GM12801 (cell line): ENCODE measurements around the gene MDFIC.

Source experiments
- CTCF ChIP-seq: IDR thresholded peaks from one replicate; pipeline ENCODE4 v1.5.1; 2011; ENCODE audit warnings: control low read depth; ENCODE audit not compliant: insufficient read length; ENCODE audit errors: extremely low read depth

Gene MDFIC

GRCh38 chr7:114890561-114890960 is 31.3 kb upstream of the MDFIC start:
- TF ChIP-seq CTCF, result no peak

GRCh38 chr7:114900127-114900526 is 21.8 kb upstream of the MDFIC start:
- TF ChIP-seq CTCF, result no peak

DNA sequence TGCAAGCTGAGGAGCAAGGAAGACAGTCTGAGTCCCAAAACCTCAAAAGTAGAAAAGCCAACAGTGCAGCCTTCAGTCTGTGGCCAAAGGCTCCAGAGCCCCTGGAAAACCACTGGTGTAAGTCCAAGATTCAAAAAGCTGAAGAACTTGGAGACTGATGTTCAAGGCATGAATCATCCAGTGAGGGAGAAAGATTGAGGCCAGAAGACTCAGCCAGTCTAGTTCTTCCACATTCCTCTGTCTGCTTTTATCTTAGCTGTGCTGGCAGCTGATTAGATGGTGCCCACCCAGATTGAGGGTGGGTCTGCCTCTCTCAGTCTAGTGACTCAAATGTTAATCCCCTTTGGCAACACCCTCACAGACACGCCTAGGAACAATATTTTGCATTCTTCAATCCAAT is 20.1 kb upstream of the MDFIC start:
- TF ChIP-seq CTCF, result no peak

GRCh38 chr7:114903131-114903530 is 18.8 kb upstream of the MDFIC start:
- TF ChIP-seq CTCF, result no peak

DNA sequence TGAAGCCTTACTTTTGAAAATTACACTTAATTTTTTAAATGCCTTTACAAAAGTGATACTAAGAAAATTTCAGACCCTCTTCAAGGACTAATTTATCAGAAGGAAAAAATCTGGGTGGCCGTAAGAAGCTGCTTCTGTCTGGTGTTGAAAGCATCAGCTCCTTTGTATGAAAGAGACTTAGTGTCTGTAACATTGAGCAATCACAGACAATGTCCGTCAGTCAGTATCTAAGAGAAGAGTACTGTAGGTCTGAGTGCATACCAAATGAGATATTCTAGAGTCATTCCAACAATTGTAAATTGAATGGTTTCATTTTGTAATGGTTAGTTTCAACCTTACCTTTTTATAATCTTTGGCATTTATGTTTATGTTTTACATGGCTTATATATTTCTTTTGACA is 11.1 kb upstream of the MDFIC start:
- TF ChIP-seq CTCF, result no peak

- no peak for TF ChIP-seq CTCF
Observed at GRCh38 chr7:114911411-114911810, 10.5 kb upstream of the MDFIC start.

DNA sequence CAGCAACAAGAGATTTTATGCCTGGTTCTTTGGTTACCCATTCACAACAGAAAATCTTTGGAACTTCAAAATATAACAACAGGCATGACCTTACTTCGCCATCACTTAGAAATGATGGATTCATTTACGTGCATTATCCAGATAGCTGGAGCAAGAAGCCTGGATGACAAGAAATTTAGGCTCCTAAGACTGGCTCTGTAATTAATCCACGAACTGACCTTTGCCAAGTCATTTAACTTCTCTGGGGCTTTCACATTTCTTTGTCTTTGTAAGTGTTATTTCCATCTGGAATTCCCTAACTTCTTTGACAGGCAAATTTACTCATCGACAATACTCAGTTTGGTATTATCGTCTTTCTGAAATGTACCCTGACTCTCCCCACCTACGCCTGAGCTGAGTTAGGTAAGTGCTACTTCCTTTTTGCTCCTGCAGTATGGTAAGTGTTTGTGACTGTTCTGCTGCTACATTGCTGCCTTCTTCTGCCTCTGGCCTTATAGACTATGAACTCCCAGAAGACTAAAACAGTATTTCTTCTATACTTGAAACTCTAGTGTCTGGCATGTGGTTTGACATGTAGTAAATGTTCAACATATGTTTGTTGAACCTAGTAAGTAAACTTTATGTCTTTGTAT is 5.5 kb upstream of the MDFIC start:
- TF ChIP-seq CTCF, result no peak
